Activated naive CD4-positive, alpha-beta T cell treated with anti-CD3 and anti-CD28 coated beads, Interleukin-2, amount 50 U/mL, for 24 hours (primary cell): Measurements from ENCODE around the gene SPATA3.
"Not testable (repeated sequence)": the region's sequence is repeated elsewhere in the genome, so short reads cannot be mapped to it uniquely, and the experiment has no call there.

Experiments
- H3K27ac Mint-ChIP-seq: one replicate; pipeline ENCODE4 v1.8.0; 2021; ENCODE audit warnings: mild to moderate bottlenecking, mixed read lengths
- H3K27me3 Mint-ChIP-seq: one replicate; pipeline ENCODE4 v1.8.0; 2021; ENCODE audit warnings: mixed read lengths
- H3K36me3 Mint-ChIP-seq: one replicate; pipeline ENCODE4 v1.8.0; 2021; ENCODE audit warnings: mixed read lengths
- H3K4me1 Mint-ChIP-seq: one replicate; pipeline ENCODE4 v1.8.0; 2021; ENCODE audit warnings: mixed read lengths
- H3K4me3 Mint-ChIP-seq: one replicate; pipeline ENCODE4 v1.8.0; 2021; ENCODE audit warnings: mild to moderate bottlenecking, mixed read lengths
- H3K9me3 Mint-ChIP-seq: one replicate; pipeline ENCODE4 v1.8.0; 2021; ENCODE audit warnings: mixed read lengths

SPATA3 gene

DNA sequence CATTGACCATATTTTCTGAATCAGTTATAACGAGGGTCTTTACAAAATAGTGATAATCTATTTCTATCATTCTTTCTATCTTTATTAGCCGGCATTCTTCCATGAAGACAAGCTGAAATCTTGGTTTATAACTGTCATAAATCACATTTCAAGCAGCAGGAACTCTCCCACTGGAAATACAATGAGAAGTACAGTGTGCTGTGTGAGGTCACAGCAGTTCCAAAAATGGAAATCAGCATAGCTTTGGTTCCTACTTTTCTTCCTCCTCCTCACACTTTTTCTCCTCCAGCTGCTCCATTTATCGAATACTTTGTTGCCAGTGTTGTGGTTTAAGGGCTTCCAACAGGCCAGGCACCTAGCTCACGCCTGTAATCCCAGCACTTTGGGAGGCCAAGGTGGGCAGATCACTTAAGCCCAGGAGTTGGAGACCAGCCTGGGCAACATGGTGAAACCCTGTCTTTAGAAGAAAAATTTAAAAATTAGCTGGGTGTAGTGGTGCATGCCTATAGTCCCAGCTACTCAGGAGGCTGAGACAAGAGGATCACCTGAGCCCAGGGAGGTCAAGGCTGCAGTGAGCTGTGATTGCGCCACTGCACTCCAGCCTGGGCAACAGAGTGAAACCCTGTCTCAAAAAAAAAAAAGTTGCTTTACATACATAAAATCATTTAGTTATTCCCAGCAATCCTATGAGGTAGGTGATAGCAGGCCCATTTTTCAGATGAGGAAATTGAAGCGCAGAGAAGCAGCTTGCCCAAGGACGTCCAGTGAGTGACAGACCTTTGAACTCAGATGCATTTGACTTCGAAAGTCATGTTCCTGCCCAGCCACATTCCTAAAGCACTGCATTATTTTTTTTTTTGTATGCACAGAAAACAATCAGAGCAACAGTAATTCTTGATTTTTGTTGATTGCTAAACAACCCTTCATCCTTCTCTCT is 36.8 kb upstream of the SPATA3 start:
- H3K27ac Mint-ChIP-seq, result no peak overlapping the region
- peaks cover 32% of the 10 kb centered on the region for H3K27me3 Mint-ChIP-seq
- H3K9me3 Mint-ChIP-seq, result no peaks in the 10 kb centered on the region
- peak overlapping the region; percentile 12 for H3K4me3 Mint-ChIP-seq
- no peaks in the 10 kb centered on the region for H3K36me3 Mint-ChIP-seq
- H3K4me1 Mint-ChIP-seq, result peaks cover 22% of the 10 kb centered on the region

DNA sequence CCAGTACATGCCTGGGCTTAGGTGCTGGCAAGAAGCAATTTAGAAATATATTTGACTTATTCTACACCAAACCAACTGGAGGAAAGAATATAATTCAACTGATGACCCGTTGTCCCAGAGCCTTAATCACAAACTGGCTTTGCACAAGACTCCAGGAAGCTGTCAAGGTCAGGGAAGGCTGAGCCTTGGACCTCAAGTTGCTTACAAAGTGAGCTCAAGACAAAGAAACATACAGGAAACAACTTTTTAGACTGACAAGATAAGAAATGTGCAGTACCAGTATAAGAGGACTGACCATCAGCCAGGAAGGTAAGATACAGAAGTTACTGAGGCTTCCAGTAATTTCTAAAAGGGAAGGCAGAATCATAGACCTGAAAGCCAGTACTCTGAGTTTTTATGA is 35.9 kb upstream of the SPATA3 start:
- H3K36me3 Mint-ChIP-seq, result no peaks in the 10 kb centered on the region
- H3K27me3 Mint-ChIP-seq, result peaks cover 30% of the 10 kb centered on the region
- H3K9me3 Mint-ChIP-seq, result no peaks in the 10 kb centered on the region
- H3K4me3 Mint-ChIP-seq, result no peak overlapping the region
- H3K4me1 Mint-ChIP-seq, result peaks cover 22% of the 10 kb centered on the region
- H3K27ac Mint-ChIP-seq, result no peak overlapping the region

- no peak overlapping the region for H3K4me3 Mint-ChIP-seq
- H3K36me3 Mint-ChIP-seq, result no peaks in the 10 kb centered on the region
- no peaks in the 10 kb centered on the region for H3K9me3 Mint-ChIP-seq
- no peak overlapping the region for H3K27ac Mint-ChIP-seq
- H3K4me1 Mint-ChIP-seq, result peaks cover 22% of the 10 kb centered on the region
- peaks cover 27% of the 10 kb centered on the region for H3K27me3 Mint-ChIP-seq
These were observed 34.8 kb upstream of the SPATA3 start for GRCh38 chr2:230961091-230961491.

GRCh38 chr2:230964136-230964730 is 31.7 kb upstream of the SPATA3 start:
- H3K4me3 Mint-ChIP-seq, result no peak overlapping the region
- H3K9me3 Mint-ChIP-seq, result no peaks in the 10 kb centered on the region
- no peaks in the 10 kb centered on the region for H3K36me3 Mint-ChIP-seq
- H3K27ac Mint-ChIP-seq, result no peak overlapping the region
- H3K4me1 Mint-ChIP-seq, result peaks cover 4% of the 10 kb centered on the region
- peaks cover 9% of the 10 kb centered on the region for H3K27me3 Mint-ChIP-seq

- H3K27ac Mint-ChIP-seq, result peak overlapping the region; percentile 70
- H3K4me3 Mint-ChIP-seq, result no peak overlapping the region
- H3K36me3 Mint-ChIP-seq, result no peaks in the 10 kb centered on the region
- no peaks in the 10 kb centered on the region for H3K9me3 Mint-ChIP-seq
- peaks cover 4% of the 10 kb centered on the region for H3K4me1 Mint-ChIP-seq
- H3K27me3 Mint-ChIP-seq, result peaks cover 1% of the 10 kb centered on the region
These were observed 28.8 kb upstream of the SPATA3 start for GRCh38 chr2:230967113-230967512.

DNA sequence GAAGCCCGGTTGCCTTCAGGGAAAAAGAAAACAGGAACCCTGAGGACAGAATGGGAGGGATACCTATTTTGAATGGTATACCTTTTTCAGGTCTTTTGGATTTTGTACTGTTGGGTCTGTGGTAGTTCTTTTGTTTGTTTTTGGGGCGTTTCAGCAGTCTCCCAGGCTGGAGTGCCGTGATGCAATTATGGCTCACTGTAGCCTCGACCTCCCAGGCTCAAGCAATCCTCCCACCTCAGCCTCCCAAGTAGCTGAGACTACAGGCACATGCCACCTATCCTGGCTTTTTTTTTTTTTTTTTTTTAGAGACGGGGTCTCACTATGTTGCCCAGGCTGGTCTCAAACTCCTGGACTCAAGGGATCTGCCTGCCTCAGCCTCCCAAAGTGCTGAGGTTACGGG is 27.6 kb upstream of the SPATA3 start:
- not testable (repeated sequence) for H3K9me3 Mint-ChIP-seq, H3K4me3 Mint-ChIP-seq, H3K27me3 Mint-ChIP-seq, H3K27ac Mint-ChIP-seq, H3K4me1 Mint-ChIP-seq, H3K36me3 Mint-ChIP-seq

DNA sequence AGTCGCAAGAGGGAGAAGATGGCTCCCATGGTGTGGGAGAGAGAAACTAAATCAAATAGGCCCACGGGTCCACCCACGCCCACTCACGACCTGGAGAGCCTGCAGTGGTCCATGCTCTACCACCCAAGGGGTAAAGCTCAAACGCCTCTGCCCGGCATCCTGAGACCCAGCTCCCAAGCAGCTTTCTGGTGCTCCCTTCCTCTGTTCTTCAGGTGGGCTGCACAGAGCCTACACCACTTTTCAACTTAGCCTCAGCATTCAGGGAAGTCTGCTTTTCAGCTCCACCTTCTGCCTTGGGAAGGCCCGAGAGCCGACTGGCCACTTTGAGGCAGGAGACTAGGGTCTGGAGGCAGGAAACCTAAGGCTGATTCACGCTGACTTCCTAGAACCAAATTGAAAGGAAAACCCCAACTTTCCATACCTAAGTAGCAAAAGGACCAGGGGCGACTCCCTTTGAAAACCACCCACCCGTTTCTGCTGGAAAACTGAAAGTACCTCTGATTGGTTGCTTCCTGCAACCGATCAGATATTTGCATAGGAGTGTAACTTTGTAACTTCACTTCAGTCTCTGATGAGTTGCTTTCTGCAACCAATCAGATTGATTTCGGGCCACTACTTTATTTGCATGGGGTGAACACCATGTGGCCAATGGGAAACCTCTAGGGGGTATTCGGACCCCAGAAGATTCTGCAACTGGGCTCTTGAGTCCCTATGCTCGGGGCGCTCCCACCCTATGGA is 26.8 kb upstream of the SPATA3 start:
- Mint-ChIP-seq H3K36me3 (no peaks in the 10 kb centered on the region), H3K4me1 (peaks cover 14% of the 10 kb centered on the region), H3K4me3 (no peak overlapping the region), H3K27ac (no peak overlapping the region), H3K9me3 (no peaks in the 10 kb centered on the region), H3K27me3 (no peaks in the 10 kb centered on the region)

GRCh38 chr2:230969659-230970015 is 26.3 kb upstream of the SPATA3 start:
- Mint-ChIP-seq H3K27ac (no peak overlapping the region), H3K27me3 (no peaks in the 10 kb centered on the region), H3K4me1 (peaks cover 20% of the 10 kb centered on the region), H3K4me3 (no peak overlapping the region), H3K9me3 (no peaks in the 10 kb centered on the region), H3K36me3 (no peaks in the 10 kb centered on the region)

DNA sequence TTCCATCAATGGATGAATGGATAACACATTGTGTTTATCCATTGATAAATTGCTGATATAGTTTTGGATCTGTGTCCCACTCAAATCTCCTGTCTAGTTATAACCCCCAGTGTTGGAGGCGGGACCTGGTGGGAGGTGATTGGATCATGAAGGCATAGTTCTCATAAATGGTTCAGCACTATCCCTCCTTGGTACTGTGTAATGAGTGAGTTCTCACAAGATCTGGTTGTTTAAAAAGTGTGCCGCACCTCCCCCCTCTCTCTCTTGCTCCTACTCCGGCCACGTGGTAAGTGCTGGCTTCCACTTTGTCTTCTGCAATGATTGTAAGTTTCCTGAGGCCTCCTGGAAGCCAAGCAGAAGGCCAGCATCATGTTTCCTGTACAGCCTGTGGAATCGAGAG is 23.9 kb upstream of the SPATA3 start:
- no peaks in the 10 kb centered on the region for H3K9me3 Mint-ChIP-seq
- H3K4me3 Mint-ChIP-seq, result no peak overlapping the region
- peaks cover 30% of the 10 kb centered on the region for H3K4me1 Mint-ChIP-seq
- H3K27ac Mint-ChIP-seq, result no peak overlapping the region
- no peaks in the 10 kb centered on the region for H3K27me3 Mint-ChIP-seq
- H3K36me3 Mint-ChIP-seq, result no peaks in the 10 kb centered on the region

DNA sequence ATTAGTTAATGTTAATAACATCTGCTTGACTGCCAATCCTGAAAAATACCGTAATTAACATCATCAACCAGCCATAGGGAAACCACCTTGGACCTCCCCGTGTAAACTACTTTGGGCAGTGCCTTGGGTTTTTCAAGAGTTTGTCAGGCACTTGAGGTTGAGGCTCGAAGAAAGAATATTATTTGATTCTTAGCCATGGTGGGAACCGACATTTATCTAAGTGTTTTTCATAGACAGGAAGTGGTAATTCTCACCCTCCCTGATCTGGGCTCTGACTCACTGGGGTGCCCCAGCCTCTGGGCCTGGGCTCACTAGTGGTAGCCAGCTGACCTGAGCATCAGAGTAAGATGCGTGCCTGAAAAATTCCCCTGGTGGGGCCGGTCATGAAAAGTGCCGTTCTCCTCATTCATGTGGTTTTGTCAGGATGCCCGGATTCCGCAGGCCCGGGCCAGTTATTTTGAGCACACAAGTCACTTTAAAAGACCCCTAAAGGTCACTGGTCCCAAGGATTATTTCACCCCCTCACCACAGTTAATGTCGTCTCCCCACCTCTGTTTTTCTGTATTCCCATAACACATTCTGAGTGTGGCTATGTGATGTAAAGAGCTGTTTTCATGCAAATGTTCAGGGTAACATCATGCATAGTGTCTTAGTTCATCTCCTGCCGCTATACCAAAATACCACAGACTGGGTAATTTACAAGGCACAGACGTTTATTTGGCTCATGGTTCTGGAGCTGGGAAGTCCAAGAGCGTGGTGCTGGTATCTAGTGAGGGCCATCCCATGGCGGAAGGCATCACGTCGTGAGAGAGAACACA is 21.6 kb upstream of the SPATA3 start:
- H3K4me3 Mint-ChIP-seq, result peak overlapping the region; percentile 76
- H3K27me3 Mint-ChIP-seq, result no peaks in the 10 kb centered on the region
- peak overlapping the region; percentile 92 for H3K27ac Mint-ChIP-seq
- H3K4me1 Mint-ChIP-seq, result peaks cover 26% of the 10 kb centered on the region
- H3K36me3 Mint-ChIP-seq, result no peaks in the 10 kb centered on the region
- no peaks in the 10 kb centered on the region for H3K9me3 Mint-ChIP-seq

DNA sequence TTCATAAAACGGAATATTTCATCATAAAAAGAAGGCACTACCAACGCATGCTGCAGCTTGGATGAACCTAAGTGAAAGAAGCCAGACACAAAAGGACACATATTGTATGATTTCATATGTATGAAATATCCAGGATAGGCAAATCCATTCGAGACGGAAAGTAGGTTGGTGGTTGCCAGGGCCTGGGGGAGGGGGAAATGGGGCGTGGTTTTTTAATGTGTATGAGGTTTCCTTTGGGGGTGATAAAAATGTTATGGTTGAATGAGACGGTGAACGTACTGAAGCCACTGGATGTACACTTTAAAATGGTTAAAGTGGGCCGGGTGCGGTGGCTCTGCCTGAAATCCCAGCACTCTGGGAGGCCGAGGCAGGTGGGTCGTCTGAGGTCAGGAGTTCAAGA is 20.0 kb upstream of the SPATA3 start:
- H3K4me1 Mint-ChIP-seq, result peaks cover 34% of the 10 kb centered on the region
- no peaks in the 10 kb centered on the region for H3K27me3 Mint-ChIP-seq
- H3K9me3 Mint-ChIP-seq, result no peaks in the 10 kb centered on the region
- no peak overlapping the region for H3K4me3 Mint-ChIP-seq
- no peaks in the 10 kb centered on the region for H3K36me3 Mint-ChIP-seq
- H3K27ac Mint-ChIP-seq, result no peak overlapping the region

DNA sequence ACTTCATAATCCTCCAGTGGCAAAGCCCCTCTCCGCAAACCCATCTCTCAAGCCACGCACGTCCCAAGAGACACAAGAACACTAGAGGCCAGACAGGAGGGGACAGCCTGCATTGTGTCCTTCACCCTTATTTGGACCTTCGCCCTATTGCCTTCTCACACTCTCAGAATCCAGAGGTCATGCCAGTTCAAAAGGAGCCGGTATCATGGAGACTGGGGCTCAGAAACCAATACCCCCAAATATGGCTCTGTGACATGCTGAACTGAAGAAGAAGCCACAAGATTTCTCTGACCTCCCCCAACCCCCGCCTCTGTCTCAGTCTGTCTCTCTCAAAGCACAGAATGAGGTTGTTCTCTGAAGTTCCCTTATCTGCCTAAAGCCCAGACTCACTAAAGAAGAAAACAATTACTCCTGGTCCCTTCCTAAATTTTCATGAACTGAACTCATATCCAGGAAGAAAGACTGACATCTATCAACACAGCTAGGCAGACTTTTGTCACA is 19.2 kb upstream of the SPATA3 start:
- Mint-ChIP-seq H3K4me1 (peaks cover 39% of the 10 kb centered on the region), H3K27ac (no peak overlapping the region), H3K4me3 (no peak overlapping the region), H3K9me3 (no peaks in the 10 kb centered on the region), H3K27me3 (no peaks in the 10 kb centered on the region), H3K36me3 (no peaks in the 10 kb centered on the region)

GRCh38 chr2:230980468-230980867 is 15.5 kb upstream of the SPATA3 start:
- Mint-ChIP-seq H3K27ac (peak overlapping the region; percentile 44), H3K4me1 (peaks cover 40% of the 10 kb centered on the region), H3K36me3 (no peaks in the 10 kb centered on the region), H3K27me3 (no peaks in the 10 kb centered on the region), H3K9me3 (no peaks in the 10 kb centered on the region), H3K4me3 (no peak overlapping the region)

GRCh38 chr2:230981704-230982103 is 14.2 kb upstream of the SPATA3 start:
- Mint-ChIP-seq H3K27ac (no peak overlapping the region), H3K9me3 (no peaks in the 10 kb centered on the region), H3K4me3 (no peak overlapping the region), H3K27me3 (no peaks in the 10 kb centered on the region), H3K36me3 (no peaks in the 10 kb centered on the region), H3K4me1 (peaks cover 39% of the 10 kb centered on the region)

DNA sequence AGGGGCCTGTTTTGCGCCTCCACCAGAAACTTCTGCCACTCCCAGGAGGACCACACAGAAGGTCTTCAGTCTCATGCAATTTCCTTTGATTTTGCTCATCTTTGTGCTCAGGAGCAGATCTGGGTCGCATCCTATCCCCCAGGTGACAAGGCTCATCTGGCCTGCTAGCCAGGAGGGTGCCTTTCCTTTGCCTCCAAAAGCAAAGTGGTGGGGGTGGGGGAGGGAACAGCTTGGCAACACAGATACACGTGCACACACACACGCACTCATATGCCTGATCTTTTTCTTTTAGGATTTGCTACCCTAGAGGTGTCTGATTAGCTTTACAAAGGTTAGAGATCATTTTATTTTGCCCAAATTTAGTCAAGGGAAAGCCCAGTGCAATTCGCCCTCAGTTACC is 13.8 kb upstream of the SPATA3 start:
- Mint-ChIP-seq H3K4me3 (no peak overlapping the region), H3K27ac (no peak overlapping the region), H3K9me3 (no peaks in the 10 kb centered on the region), H3K4me1 (peaks cover 40% of the 10 kb centered on the region), H3K27me3 (no peaks in the 10 kb centered on the region), H3K36me3 (no peaks in the 10 kb centered on the region)
